GM19025 (cell line): ENCODE data around the gene TCEAL5.
"Not testable (repeated sequence)": the region's sequence is repeated elsewhere in the genome, so short reads cannot be mapped to it uniquely, and the experiment has no call there.

Experiments
- ATAC-seq: cut with Tn5 transposase; IDR thresholded peaks from one replicate; pipeline ENCODE4 v1.9.1; 2021; ENCODE audit warnings: mild to moderate bottlenecking, low read depth, moderate library complexity; ENCODE audit not compliant: unreplicated experiment

Gene TCEAL5

DNA sequence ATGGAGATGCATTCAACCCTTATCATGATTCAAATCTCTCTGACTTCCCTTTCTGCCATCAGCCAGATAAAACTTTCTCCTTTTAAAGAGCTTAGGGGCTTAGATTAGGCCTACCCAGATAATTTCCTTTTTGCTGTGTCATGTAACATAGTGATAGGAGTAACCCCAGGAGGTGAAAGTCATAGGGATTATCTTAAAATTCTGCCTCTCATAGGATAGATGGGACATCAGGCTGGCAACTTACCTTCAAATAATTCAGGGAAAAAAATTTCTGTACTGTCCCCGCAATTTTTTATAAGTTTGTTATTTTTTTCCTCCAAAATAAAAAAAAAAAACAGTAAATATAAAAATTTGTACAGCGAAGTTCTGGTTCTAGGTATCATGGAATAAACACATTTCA, 40.9 kb downstream of the TCEAL5 start:
- not testable (repeated sequence) for ATAC-seq

DNA sequence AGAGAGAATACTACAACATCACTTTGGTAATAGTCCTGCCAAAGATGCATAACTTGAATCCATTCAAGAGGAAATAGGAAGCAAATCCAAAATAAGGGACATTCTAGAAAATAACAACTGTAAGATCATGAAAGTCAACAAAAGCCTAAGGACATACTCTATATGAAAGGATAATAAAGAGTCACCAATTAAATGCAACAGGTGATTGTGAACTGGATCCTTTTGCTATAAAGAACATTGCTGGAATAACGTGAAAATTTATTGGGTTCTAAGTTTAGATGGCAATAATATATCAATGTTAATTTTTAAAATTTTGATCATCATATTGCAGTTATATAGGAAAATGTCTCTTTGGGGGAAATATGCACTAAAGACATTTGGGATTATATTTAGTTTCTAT, 41.7 kb downstream of the TCEAL5 start:
- no peak for ATAC-seq

DNA sequence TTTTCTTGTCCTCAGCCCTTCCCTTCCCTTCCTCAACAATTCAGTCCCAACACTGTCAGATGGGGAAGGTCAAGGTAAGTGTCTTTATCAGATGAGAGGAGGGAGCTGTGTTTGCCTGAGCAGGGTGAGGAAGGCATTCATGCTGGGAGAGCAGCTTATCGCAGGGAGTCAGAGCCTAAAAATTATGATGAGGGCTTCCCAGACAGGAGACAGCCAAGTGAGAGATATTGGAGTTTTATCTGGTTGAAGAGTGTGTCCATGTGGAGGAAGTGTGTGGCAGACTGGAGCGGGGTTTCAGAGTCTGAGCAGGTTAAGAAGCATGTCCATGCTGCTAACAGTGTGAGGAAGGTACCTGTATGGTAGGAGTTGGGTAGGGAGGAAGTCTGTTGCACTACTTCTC, 43.3 kb downstream of the TCEAL5 start:
- no peak for ATAC-seq

DNA sequence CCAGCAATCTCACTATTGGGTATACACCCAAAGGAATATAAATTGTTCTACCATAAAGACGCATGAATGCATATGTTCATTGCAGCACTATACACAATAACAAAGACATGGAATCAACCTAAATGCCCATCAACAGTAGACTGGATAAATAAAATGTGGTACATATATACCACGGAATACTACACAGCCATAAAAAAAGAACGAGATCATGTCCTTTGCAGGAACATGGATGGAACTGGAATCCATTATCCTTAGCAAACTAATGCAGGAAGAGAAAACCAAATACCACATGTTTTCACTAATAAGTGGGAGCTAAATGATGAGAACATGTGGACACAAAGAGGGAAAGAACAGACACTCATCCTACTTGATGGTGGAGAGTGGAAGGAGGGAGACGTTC, 50.6 kb downstream of the TCEAL5 start:
- ATAC-seq, result not testable (repeated sequence)
